T-helper 2 cell treated with Interferon-gamma antibody and Interleukin-4, amounts not matched to agents 100 ng/mL and 5 ng/mL, for 36 hours (primary cell): Measurements from ENCODE around the gene SF3B6. TPM values are rescaled to one million over a fixed set of nuclear protein-coding genes. Genes with fewer than 3 reads are reported as not detected.

Source experiments
- intact Hi-C: fragments of 100-400 bp; cut with micrococcal nuclease; formaldehyde crosslinking; loops from one replicate; pipeline ENCODE4 v1.15.1; 2023
- total RNA-seq: library from RNA; stranded (reverse); gene quantifications from 2 replicates; pipeline ENCODE4 v1.2.3, GENCODE V29; 2022

SF3B6 gene
- total RNA-seq, 1 donor from 2014 or later: 92.5 TPM

DNA sequence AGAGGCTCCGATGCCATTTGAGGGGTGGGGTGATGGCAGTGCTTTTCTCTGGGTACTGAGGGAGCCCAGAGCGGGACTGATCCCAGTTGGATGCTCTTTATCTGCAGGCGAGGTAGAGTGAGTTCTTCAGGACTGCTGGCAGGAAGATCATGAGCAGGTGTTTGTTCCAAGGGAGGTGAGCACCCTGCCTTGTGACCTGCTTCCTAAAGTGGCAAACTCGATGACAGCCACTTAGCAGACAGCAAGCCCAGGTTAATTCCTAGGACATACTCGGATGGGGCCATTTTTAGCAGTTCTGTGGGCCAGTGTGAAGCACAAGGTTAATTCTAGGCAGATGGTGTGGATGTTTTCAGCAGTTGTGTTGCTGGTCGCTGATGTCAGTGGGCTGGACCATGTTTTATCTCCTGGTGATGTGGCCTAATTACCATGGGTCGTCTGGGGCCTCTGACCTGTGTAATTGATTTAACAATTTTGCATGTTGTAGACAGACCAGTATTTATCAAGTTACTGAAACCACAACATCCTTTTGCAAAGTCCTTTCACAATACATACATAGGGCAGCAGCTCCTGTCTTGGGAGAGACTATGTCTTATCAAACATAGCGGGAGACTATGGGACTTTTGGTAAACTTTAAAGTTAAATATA, 21.6 kb downstream of the SF3B6 start:
- intact Hi-C loops: no loop called here

- intact Hi-C loops: no loop called here
These were observed 23.2 kb downstream of the SF3B6 start for GRCh38 chr2:24052951-24053350.

DNA sequence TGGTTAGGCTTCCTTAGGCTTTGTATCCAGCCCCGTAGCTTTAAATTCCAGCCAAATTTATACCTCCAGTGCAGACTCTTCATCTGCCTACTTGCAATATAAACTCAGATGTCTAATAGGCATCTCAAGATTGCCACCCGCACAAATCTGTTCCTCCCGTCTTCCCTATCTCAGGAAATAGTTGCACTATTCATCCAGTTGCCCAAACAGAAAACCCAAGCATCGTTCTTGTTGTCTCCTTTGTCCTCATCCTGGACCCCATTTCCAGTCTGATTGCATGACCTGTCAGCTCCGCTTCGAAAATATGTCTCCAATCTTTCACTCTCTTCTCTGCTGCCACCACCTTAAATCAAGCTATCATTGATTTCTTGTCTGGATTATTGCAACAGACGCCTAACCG, 24.3 kb downstream of the SF3B6 start:
- intact Hi-C loops: no loop called here

DNA sequence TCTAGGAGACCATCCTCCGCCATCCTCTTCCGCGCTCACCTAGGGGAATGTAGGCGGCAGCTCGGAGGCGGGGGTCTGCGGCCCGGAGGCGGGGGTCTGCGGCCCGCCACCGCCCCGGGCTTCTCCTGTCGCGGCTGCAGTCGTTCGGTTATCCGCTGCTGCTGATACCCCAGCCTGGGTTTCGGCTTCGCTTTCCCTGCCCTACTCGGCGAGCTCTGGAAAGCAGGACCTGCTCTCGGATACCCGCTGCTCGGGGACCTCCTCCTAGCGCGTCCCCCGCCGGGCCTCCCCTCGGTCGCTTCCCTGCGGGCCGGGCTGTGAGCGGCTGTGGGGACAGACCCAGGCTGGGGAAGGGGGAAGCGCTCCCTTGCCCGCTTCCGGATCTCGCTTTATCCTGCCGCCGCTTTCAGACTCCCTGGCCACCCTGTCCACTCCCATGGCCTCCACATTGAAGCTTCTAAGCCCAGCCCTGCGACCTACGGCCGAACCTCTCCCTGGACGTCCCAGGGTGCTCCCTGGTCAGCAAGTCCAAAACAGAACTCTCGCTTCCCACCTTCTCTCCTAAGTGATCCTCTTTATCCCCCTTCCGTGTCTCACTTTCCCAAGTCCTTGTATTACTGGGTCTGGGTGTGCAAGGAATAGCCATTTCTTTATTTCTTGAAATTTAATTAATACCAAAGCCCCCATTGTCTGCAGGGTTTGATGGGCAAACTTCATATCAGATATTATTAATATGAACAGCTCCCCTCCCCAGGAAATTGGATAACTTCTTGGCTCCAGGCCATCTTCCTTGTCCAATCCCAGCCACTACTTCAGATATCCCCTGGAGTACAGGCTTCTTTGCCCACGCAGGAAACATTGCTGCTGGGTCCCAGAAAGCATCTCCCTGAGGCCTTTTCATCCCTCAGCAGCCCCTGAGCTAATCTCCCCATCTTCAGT, 25.8 kb downstream of the SF3B6 start:
- intact Hi-C loops: no loop called here

DNA sequence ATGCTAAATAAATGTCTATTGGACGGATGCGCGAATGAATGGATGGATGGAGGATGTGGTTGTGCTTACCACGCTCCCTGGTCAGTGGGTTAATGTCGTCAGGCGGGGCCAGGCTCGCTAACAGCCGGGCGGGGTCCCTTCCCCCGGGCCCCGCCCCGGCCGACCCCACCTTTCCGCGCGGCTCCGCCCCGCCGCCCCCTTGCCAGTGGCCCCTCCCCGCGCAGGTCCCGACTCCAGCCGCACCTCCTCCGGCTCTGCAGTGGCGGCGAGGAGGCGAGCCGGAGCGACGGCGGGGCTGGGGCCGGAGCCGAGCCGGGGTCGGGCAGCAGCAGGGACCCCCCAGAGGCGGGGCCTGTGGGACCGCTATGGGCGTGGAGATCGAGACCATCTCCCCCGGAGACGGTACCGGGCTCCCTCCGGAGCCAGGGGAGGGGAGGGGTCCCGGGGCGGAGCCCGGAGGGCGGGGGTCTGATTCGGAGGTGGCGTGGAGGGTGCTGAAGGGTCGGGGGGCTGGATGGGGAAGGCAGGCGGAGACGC, 26.6 kb downstream of the SF3B6 start, which contains the start of gene FKBP1B:
FKBP1B (plus strand) TSS at position 257 of the 537 bp plus-strand sequence; CDS start at position 366, 109 bp downstream.
- intact Hi-C loops: loop anchor here (10.0 kb wide), 1 partner anchor 745 kb away; the partner anchor contains the start of genes CENPO and PTRHD1

DNA sequence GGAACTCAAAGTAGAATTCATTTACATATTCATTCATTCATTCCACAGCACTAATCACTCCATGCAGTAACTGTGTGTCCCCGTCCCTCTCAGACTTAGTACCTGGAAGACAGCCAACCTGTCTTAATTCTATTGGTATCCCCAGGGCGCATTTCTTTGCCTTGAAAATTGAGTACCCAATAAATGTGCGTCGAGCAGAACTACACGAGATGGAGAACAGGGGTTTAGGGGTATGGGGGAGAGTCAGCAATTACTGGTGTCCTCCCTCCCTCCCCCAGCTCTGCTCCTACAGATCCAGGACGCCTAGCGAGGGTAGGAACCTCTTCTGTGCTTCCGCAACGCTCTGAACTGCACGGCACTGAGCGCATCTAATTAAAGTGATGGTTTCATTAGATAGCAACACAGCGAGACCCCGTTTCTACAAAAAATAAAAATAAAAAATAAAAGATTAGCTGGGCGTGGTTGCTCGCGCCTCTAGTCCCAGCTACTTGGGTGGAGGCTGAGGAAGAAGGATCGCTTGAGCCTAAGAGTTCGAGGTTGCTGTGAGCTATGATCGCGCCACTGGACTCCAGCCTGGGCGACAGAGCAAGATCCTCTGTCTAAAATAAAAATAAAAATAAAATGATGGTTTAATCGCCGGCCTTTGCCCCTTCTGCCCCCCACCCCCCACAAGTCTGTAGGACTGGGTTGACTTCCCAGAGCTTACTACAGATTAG, 27.2 kb downstream of the SF3B6 start:
- intact Hi-C loops: loop anchor here (10.0 kb wide), 1 partner anchor 746 kb away; the partner anchor contains the start of genes CENPO and PTRHD1

DNA sequence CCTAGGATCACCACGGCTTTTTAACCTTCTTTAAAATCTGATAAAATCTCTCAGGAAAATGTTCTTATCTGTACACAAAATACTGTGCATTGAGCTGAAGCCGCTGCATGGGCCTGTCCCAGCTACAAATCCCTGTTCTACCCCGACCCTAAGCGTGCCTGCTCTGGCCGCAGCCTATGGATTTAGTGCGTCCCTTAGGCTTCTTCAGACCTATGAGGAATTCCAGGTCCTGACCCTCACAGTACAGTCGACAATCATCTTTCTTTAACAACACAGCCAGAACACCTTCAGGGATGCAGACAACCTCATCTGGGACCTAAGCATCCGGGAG, 28.5 kb downstream of the SF3B6 start:
- intact Hi-C loops: loop anchor here (1.0 to 10.0 kb wide), 5 partner anchors 29 to 747 kb away; partner anchors contain the start of genes CENPO, PTRHD1, SF3B6 and TP53I3

GRCh38 chr2:24046930-24047702, 29.0 kb downstream of the SF3B6 start, which contains the start of gene WDCP:
TSS of gene WDCP (minus strand) at chr2:24047391. CDS start at chr2:24039494, 7,897 bp downstream.
- intact Hi-C loops: loop anchor here (1.0 to 10.0 kb wide), 5 partner anchors 29 to 748 kb away; partner anchors contain the start of genes CENPO, PTRHD1, SF3B6 and TP53I3

DNA sequence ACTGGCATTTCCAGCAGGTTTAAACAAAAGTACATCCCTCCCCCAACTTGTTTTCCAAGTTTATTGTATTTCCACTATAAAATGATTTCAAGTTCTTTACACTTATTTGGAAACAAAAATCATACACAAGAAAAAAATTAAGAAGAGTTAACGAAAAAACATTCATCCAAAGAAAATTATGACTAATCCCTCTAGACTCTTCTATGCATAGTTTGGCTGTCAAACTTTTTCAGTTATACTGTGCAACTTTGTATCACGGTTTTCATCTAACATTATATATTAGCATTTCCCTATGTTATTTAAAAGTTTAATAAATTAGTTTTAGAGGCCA, 29.6 kb downstream of the SF3B6 start:
- intact Hi-C loops: loop anchor here (2.0 to 10.0 kb wide), 2 partner anchors 38 to 748 kb away; partner anchors contain the start of genes CENPO, PTRHD1 and TP53I3

DNA sequence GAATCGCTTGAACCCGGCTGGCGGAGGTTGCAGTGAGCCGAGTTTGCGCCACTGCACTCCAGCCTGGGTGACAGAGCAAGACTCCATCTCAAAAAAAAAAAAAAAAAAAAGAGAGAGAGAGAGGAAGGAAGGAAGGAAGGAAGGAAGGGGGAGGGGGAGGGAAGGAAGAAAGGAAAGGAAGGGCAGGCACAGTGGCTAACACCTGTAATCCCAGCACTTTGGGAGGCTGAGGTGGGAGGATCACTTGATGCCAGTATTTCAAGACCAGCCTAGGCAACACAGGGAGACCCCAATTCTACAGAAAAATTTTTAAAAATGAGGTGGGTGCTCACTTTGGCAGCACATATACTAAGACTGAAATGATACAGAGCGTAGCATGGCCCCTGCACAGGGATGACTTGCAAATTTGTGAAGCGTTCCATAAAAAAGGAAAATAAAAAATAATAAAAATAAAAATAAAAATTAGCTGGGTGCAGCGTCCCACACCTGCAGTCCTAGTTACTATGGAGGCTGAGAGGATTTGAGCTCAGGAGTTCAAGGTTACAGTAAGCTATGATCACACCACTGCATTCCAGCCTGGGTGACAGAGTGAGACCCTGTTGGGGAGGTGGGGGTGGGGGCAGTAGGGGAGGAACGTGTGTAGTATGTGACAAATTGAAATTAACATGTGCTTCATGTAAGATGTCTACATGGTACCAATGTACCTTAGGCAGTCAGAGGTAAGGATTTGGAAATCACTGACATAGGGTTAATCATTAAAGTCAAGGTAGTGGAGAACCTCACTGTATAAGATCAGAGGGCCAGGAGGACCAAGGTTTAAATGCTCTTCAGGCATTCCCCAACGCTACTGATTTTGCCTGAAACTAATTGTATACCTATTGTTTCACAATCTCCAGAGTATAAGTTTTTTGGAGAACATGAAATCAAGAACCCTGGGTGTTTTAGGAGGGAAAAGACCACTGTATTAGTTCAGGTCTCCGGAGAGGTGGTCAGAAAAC, 30.3 kb downstream of the SF3B6 start:
- intact Hi-C loops: loop anchor here (2.0 to 10.0 kb wide), 2 partner anchors 39 to 749 kb away; partner anchors contain the start of genes CENPO, PTRHD1 and TP53I3

- intact Hi-C loops: loop anchor here (10.0 kb wide), 1 partner anchor 752 kb away; the partner anchor contains the start of genes CENPO and PTRHD1
These were observed 33.0 kb downstream of the SF3B6 start for GRCh38 chr2:24043133-24043532.

- intact Hi-C loops: loop anchor here (10.0 kb wide), 1 partner anchor 754 kb away; the partner anchor contains the start of genes CENPO and PTRHD1
These were observed 35.6 kb downstream of the SF3B6 start for GRCh38 chr2:24040511-24040910.

DNA sequence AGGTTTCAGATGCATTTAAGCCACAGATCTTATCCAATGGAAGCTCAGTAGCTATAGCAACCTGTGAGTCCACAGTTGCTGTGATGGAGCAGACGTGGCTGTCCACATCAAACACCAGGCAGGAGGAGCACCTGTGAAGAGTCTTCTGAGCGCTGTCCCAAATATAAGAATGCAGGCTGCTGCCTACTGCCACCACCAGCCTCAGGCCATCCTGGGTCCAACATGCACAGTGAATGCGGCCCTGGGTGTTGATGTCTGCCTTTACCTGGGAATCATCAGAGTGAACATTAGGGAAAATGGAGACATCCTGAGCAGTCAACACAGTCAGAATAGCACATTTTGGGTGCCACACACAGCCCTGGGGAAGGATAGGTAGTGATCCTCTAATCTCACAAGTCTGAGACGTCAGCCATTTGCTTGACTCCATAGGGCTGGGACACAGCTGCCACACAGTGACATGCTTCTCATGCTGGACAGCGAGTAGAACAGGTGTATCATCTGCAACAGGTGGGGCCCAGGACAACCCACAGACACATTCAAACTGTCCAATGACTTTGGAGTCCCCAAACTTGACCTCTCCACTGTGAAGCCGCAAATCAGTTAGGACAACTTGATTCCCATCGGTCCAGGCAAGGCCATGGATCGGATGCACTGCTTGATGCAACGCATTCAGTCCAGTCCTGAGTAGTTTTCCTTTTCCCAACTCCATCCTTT, 37.2 kb downstream of the SF3B6 start:
- intact Hi-C loops: no loop called here

DNA sequence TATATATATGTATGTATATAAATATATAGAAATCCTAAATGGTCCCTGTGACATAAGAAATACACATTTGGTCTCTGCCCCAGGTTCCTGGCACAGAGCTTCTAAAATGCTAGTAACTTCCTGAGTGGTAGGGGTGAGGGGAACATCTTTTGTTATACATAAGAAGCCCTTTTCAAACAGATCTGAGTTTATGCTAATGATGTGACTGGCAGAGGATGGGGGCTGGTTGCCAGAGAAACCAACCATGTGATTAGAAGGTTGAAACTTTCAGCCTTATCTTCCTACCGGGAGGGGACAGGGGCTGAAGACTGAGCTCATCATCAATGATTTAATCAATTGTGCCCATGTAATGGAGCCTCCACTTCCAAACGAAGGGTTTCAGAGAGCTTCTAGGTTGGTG, 49.9 kb downstream of the SF3B6 start:
- intact Hi-C loops: no loop called here

DNA sequence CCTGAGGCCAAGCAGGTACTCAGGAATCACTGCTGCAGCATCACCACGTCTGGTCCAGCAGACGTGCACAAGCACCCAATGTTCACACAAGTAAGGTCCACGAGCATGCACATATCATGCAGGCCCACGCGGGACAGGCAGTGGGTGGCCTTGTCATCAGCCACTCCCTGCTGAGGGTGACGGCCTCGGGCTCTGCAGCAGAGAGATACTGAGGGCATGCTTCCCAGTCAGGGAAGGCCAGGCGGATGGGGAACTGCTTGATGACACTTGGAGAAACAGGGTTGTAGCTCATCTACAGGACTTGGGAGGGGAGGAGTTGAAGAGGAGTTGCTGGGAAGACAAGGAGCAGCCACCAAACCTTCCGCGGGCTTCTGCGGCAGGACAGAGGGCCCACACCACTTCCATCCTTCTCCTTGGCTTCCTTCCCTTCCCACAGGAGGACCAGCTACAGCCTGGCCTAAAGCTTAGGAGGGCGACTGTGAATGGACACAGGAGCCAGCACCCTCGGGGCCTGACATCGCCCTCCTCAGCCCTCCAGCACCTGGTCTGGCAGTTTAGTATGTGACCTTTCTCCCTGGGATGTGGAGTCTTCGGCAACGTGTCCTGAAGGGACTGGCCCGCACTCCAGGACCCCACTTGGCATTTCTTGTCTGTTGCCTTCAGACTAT, 51.0 kb downstream of the SF3B6 start:
- intact Hi-C loops: no loop called here

GRCh38 chr2:24024018-24024417, 52.1 kb downstream of the SF3B6 start:
- intact Hi-C loops: no loop called here

DNA sequence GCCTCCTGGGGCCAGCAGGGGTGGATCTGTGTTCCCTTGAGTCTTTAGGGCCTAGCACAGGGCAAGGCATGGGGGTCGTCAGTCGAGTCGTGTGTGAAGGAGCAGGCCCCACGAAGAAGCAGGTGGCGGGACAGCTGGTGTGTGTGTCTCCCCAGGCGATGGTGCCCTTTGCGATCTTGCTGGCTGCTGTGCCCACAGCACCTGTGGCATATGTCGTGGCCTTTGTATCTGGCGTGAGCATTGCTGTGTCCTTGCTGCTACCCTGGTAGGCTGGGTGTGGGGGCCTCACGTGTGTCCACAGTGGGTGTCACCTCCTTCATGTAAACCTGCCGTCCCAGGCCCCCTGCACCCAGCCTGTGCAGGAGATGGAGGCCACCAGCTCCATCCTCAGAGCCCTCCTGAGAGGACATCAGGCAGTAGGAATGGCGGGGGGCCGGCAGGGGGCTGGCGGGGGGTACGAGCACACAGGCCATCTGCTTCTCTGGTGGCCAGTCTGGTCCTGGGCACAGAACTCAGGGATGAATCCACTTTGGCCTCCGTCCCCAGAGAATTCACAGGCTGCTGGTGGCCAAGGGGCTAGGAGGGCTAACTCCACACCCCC, 53.1 kb downstream of the SF3B6 start:
- intact Hi-C loops: no loop called here
